Activated gamma-delta T cell treated with anti-CD3 and anti-CD28 coated beads, Interleukin-2, amount 50 U/mL, for 16 hours (primary cell): Measurements from ENCODE around the gene ADAM12.

Experiments
- DNase-seq: peaks from one replicate; pipeline ENCODE4 v3.0.0-alpha.2; 2020; ENCODE audit warnings: low read depth

The ADAM12 gene

DNA sequence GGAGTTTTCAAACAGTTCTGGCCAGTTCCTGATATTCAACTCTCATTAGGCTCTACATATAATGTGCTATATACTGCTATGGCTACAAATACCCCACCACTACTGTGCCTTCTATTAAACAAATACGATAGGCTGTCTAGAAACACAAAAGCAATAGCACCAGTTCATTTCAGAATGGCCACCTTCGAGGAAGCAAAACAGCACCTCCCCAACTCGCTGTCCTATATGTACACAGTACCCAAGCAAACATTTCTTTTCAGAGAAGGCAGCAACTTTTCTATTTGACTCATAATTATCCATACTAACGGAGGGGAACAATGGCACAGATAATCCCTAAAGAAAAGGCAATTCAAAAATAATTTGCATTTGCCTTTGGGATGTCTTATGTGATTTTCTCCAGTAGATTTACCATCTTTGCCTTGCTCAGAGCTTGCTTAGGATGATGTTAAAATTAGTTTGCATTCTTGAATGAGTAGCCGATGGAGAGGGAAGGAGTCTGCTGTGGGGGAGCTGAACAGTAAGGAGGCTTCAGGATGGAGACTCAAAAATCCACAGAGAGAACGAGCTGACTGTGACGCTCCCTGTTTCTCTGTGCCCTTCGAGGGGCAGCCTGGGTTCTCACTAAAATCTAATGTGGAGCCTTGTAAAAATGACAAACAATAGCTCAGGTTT lies 273.3 kb downstream of the ADAM12 start:
- DNase-seq: no peak

DNA sequence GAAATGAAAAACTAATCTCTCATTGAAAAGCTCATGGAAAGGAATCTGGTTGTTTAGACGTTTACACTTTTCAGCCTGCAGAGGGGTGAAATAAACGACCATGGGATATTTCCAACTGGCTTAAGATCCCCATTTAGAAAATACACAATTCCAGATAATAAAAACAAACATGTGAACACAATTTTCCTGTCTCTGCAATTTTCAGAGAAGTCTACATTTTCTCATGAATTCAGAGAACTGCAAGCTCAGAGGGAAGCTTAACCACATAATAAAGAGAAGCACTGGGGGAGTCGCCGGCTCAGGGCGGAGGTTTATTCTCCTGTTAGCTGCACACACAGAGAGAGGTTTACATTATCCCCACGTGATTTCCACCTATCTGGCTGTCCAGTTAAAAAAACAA lies 276.8 kb downstream of the ADAM12 start:
- no peak for DNase-seq

DNA sequence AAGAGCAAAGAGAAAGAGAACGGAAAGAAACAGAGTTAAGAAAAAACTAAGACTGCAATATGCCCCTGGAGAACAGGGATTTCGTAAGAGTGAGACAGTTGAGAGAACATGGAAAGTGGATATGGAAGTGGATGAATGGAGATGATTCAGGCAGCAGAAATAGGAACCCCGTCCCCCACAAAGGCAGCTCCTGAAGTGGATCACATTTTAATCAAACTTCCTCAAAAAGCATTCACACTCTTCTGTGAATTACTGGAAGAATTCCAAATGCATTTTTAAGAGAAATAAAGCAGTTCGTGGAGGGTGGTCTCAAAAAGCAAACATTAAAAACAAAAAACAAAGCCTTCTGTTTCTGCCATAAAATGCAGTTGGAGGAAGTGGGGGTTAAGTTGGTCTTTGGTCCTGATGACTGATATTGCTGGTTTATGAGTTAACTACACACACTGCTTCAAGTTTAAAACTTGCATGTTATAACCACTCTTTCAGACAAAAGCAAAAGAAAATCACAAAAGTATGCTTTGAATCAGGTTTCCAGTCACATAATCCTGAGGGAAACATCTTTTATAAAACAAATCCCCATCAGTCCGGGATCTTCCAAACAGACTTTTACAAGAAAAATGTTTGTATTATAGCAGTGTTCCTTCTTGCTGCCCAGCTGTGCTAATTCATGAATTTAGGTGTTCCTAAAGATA lies 277.6 kb downstream of the ADAM12 start:
- no peak for DNase-seq

DNA sequence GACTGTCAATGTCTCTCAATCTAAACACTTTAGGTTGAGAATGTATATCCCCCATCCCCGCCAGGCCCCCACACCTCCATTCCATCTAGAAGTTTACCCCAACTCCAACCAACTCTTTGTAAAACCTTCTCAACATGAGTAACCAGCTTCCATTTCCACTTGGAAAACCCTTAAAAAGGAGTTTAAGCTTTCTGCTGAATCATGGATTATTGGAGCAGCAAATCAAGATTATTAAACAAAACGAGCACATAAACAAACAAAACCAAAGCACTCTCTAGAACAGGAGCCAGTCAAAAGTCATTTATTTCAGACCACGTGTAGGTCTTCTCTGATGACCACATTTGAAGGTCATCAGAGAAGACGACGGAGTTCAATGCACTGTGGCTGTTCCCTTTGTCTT lies 278.4 kb downstream of the ADAM12 start:
- no peak for DNase-seq

DNA sequence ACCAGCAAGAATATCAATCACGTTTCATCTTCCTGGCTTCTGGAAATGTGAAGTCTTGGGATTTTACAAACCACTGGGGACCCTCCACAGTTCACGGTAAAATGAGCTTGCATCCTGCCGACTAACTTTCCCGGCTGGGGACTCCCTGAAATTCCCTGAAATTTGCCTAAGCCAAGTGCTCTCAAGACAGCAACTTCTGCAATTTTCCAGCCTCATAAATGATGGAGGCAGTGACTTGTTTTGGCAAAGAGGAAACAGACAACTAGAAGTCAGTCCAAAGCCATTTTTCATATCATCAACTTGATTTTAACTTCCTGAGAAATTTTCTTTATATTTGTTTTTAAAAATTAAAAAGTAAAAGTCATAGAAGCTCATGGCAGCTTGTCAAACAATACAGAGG lies 279.6 kb downstream of the ADAM12 start:
- DNase-seq: no peak

GRCh38 chr10:126104767-126105166 lies 283.5 kb downstream of the ADAM12 start:
- DNase-seq: no peak

- DNase-seq: no peak
Observed at GRCh38 chr10:126102636-126103035, 285.6 kb downstream of the ADAM12 start.

DNA sequence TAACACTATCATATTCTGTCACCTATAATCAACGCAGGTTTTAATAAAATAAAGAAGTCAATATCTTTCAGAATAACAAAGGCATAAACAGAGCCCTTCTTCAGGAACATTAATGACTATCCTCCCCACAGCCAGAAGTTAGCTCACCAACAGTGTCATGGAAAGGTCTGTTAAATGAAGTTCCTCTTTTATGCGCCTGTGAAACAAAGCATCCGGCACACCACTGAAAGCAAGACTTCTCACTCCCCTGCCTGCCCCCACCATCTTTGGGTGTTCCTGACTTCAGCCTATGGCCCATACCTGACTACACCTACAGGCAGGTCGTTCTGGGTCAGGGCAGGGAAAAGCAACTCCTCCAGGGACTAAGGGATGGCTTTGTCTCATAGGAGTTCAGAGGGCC lies 286.5 kb downstream of the ADAM12 start:
- DNase-seq: no peak

DNA sequence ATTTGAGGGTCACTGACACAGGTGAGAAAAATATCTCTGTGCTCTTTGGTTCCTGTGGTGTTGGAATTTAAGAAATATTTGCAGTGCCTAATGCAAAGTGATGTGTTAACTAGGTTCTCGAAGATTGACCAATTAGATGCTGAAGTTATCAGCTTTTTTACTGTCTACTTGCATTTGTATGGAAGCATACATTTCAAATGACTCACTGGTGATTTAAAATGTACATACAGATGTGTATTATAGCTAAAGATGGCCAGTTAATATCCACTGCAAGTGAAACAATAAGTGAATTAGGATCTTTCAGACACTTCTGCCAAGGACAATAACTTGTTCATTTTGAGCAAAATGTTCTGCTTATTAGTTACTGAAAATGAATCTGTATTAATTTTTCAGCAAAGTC lies 287.0 kb downstream of the ADAM12 start:
- DNase-seq: no peak

- DNase-seq: no peak
Observed at GRCh38 chr10:126099366-126099765, 288.9 kb downstream of the ADAM12 start.

DNA sequence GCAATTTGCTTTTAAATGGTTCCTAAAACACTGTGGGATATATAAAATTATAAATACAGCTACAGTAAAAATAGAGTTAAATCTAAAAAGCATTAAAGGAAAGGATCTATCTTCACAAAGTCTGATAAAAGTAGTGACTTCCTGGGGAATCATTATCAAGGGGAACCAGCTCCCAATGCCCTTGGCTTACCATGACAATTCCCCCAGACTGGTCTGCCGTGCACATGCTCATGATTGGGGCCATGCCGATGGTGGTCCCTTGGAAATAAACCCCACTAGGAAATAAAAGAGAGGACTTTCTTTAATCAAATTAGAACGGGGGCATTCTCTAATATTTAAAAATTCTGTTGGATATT lies 290.1 kb downstream of the ADAM12 start:
- DNase-seq: no peak

DNA sequence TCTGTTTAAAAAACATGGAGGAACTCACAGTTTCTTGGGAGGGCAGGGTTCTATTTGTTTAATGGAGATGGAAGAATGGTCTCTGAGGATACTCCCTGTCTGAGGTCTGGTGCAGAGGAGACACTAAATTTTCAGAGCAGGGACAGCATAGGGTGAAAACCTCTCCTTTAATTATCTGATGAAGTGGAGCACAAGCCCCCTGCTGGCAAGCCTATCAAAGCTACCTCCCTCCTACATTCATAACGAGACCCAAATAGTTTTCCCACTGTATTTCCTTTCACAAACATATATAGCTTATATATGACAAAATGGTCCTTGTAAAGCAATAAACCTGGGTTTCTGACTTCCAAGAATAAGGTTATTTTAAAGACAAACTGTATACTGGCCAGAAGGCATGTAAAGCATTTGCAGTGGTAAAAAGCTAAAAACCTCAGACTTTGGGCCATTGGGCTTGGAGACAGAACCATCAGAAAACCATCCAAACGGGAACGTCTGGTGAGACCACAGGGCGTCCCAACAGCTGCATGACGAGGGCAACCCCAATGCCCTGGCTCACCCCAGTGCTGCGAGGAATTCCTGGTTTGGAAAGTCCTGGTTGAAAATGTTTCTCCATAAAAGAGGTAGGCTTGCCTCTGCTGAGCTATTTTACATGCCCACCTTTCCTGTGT lies 290.6 kb downstream of the ADAM12 start:
- DNase-seq: no peak

- DNase-seq: no peak
Observed at GRCh38 chr10:126094537-126094936, 293.7 kb downstream of the ADAM12 start.

GRCh38 chr10:126092366-126093215 lies 295.7 kb downstream of the ADAM12 start:
- no peak for DNase-seq

DNA sequence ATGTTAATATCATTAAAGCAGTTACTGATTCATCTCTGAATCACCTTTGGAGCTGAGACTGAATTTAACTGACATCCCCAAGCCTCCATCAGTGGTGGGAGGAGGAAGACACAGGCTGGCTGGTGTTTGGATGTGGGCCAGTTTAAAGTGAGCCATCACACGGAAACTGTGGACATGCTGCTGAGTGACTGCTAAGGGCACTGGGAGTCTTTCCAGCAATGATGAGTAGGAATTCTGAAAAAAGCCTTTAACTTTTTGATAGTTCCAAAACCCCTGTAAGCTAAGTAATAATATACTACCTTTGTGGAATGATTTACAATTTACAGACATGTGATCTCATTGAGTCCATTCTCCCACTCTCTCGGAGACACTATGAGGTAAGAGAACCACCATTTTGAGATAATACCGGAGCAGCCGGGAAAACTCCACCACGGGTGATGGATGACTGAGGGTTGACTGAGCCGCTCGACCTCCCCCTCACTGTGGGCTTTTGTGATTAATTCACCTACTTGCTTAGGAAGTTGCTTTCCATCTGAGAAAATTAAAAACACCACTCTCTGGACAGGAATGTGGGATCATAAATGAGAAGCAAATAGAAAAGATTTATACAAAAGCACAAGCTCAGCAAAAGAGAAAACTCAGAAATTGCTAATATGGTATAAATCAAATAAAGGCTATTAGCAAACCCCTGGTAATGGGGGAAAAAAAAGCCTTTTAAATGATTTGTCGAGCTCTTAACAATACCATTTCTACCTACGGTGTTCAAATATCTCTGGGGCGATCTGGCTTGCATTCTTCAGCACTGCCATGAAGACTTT lies 297.2 kb downstream of the ADAM12 start:
- no peak for DNase-seq

DNA sequence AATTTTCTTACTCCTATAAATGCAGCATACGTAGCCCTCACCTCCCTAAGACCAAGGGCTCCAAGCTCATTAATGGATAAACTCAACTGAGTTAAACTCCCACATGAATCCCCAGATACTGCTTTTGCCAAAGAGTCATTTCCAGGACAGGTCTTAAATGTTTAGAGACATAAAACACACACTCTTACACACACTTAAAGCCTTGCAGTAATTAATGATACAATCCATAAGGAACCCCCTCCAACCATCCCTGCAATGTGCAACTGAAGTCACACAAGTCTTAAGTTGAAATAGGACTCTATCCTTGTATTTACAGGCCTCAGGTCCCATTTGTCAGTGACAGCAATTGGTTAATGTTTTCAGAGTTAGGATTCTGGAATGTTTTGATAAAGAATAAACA lies 297.8 kb downstream of the ADAM12 start:
- DNase-seq: no peak

- no peak for DNase-seq
Observed at GRCh38 chr10:126087796-126088505, 300.3 kb downstream of the ADAM12 start.

DNA sequence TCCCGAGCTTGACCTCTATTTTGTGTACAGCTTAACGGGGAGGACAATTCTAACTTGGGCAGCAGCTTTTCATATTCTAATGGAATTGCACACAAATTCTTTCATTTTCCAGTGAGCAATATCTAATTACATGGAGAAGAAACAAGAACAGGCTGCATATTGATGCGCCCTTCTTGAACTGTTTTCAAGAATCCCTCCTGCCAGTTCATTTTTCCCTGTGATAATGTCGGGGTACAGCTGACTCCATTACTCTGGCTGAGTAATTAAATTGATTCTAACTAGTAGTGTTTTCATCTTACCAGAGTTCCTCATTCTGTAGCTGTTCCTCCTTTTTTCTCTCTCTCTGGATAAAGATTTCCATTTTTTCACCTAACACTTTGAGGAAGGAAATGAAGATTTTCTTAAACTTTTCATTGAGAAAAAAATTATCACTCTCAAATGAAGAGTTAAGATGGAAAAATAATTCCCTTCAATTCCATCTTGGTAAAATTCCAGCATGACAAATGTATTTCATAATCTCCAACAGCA lies 301.1 kb downstream of the ADAM12 start:
- no peak for DNase-seq

- DNase-seq: no peak
Observed at GRCh38 chr10:126085806-126086205, 302.5 kb downstream of the ADAM12 start.

GRCh38 chr10:126084369-126084768 lies 303.9 kb downstream of the ADAM12 start:
- DNase-seq: no peak

DNA sequence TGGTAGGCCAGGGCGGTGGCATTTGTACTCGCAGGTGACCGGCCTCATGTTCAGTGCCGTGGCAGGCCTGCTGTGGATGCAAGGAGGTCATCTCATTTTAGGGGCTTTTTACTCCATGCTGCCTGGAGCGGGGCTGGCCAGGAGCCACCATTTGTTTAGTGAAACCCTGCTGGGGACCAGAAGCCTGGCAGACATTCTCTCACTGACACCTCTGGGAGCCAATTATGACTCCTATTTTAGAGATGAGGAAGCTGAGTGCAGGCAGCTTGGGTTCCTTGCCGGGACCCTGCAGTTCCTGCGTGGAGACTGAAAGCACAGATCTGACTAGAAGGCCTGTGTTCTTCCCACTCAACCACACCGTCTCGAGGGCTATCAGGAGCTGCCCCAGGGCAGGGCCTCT lies 305.3 kb downstream of the ADAM12 start:
- DNase-seq: no peak
